Right cardiac atrium (tissue), 5 donors: ENCODE data around the gene ICA1L. TPM values are rescaled to one million over a fixed set of nuclear protein-coding genes. Genes with fewer than 3 reads are reported as not detected.
"Not testable (repeated sequence)": the region's sequence is repeated elsewhere in the genome, so short reads cannot be mapped to it uniquely, and the experiment has no call there.

ENCODE experiments used
- ATAC-seq, 2 donors: fragments of 200-7000 bp; cut with Tn5 transposase; one replicate each; pipeline versions ENCODE4 v1.8.0 to v1.9.1; 2020; ENCODE audit warnings: moderate library complexity in 2 of 2, mild to moderate bottlenecking in 1 of 2
- DNase-seq, 3 donors: peaks; one replicate each; pipeline ENCODE4 v3.0.0-alpha.2; 2020
- H3K27ac ChIP-seq: one replicate; pipeline ENCODE4 v1.5.1; 2013; ENCODE audit warnings: mild to moderate bottlenecking, low read length, control low read depth, moderate library complexity
- H3K27me3 ChIP-seq: one replicate; pipeline ENCODE4 v1.6.1; 2013; ENCODE audit not compliant: control insufficient read depth, insufficient read depth
- H3K4me1 ChIP-seq: one replicate; pipeline ENCODE4 v1.6.1; 2013; ENCODE audit warnings: low read length; ENCODE audit not compliant: control insufficient read depth, insufficient read depth
- H3K4me3 ChIP-seq: one replicate; pipeline ENCODE4 v1.5.1; 2013; ENCODE audit warnings: low read length, control low read depth
- H3K9me3 ChIP-seq: one replicate; pipeline ENCODE4 v1.6.1; 2013; ENCODE audit warnings: low read length; ENCODE audit not compliant: control insufficient read depth
- WGBS: extraction: QIAGEN DNeasy Blood & Tissue Kit; methylation state at CpG from one replicate; pipeline ENCODE4 v1.1.7; 2013; 5-methylcytosine and 5-hydroxymethylcytosine counted together
- intact Hi-C, 4 donors: fragments of 100-400 bp; cut with DNase I; formaldehyde crosslinking; loops; one replicate each; pipeline versions ENCODE4 v1.11.0 to v1.14.0; 2022 to 2023
- polyA plus RNA-seq: library from polyadenylated mRNA; stranded (reverse); fragments of 200-250 nt; gene quantifications from one replicate; pipeline ENCODE4 v1.2.3, GENCODE V29; 2013
- total RNA-seq, 4 donors: library from RNA; stranded (reverse); fragmentation: NEBNext Ultra II Directional; extraction: Animal tissue kit (Norgen Biotek cat#: 25700); gene quantifications; one replicate each; pipeline ENCODE4 v1.2.1, GENCODE V29; 2021
- donor health status: healthy with polysubstance abuse.
- donor health status: DM: no; HTN: yes; CAD: no.
- donor health status: DM: no; HTN: no; CAD: no.
- donor health status: DM: no; HTN: yes; CAD: no; lungs with severe emphysema.
- donor health status: DM: yes; HTN: yes; CAD: no.

The ICA1L gene
- total and polyA plus RNA-seq, 5 donors = 5.1 to 17.7 (median 12.6) TPM

DNA sequence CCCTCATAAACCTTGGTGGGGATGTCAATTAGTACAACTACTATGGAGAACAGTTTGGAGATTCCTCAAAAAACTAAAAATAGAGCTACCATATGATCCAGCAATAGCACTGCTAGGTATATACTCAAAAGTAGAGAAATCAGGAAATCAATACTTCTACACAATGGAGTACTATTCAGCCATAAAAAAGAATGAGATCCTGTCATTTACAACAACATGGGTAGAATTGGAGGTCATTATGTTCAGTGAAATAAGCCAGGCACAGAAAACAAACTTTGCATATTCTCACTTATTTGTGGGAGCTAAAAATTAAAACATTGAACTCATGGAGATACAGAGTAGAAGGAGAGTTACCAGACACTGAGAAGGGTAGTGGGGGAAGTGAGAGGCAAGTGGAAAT, 33.9 kb upstream of the ICA1L start:
- intact Hi-C loops, H3K9me3 ChIP-seq, ATAC-seq, H3K27ac ChIP-seq, H3K27me3 ChIP-seq, H3K4me1 ChIP-seq, H3K4me3 ChIP-seq, DNase-seq: not testable (repeated sequence)

DNA sequence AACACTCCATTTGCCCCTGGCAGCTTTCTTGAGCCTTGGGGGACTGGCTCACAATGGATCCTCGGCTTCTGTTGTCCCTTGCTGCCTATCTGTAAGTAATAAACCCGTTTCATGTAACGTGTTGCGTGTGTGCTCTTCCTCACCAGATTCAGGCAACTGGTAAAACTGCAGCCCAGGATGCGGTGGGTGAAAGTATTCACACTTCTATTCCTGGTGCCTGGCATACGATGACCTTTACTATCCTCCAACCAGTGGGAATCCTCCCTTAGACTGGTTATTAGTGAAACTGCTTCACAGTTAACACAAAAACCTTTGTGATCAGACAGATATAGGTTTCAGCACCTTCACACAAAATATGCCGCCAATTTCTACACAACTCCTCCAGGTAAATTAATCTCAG, 13.6 kb upstream of the ICA1L start:
- H3K4me3 ChIP-seq = no peak overlapping the region
- ATAC-seq (peak; percentile 73), DNase-seq (no peak)
- H3K27ac ChIP-seq = peak overlapping the region; percentile 43
- WGBS = 69% methylated on average over 7 of the region's 7 CpGs
- intact Hi-C loops = no loop called here
- H3K4me1 ChIP-seq = peaks cover 3% of the 10 kb centered on the region
- no peaks in the 10 kb centered on the region for H3K27me3 ChIP-seq
- H3K9me3 ChIP-seq = no peaks in the 10 kb centered on the region

DNA sequence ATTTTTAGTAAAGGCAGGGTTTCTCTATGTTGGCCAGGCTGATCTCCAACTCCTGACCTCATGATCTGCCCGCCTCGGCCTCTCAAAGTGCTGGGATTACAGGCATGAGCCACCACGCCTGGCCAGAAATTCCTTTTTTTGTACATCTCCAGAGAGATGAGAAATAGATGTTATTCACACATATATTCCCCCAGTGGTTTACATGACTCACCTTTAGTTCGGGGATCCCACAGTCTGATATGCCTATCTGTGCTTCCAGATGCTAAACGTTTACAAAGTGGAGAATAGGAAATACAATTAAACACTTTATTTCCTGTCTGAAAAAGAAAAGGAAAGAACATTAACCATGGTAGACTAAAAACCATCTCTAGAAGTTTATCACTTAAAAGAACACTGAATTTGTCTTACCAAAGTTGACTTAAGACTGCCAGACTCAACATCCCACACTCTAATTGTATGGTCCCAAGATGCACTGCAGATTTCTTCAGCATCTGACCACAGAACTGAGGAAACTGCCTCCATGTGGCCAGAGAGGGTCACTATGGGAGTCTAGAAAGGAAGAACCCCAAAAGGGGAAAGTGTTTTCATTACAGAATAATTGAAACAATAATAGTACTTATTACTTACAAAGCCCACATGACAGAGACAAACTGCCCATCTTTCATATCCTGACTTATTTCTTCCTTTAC, 12.6 kb upstream of the ICA1L start:
- Histone ChIP-seq H3K9me3 (no peaks in the 10 kb centered on the region), H3K4me1 (peaks cover 3% of the 10 kb centered on the region), H3K4me3 (no peak overlapping the region), H3K27me3 (no peaks in the 10 kb centered on the region), H3K27ac (no peak overlapping the region)
- DNase-seq (no peak), ATAC-seq (no peak)
- intact Hi-C loops = no loop called here
- WGBS = 72% methylated on average over 5 of the region's 5 CpGs

DNA sequence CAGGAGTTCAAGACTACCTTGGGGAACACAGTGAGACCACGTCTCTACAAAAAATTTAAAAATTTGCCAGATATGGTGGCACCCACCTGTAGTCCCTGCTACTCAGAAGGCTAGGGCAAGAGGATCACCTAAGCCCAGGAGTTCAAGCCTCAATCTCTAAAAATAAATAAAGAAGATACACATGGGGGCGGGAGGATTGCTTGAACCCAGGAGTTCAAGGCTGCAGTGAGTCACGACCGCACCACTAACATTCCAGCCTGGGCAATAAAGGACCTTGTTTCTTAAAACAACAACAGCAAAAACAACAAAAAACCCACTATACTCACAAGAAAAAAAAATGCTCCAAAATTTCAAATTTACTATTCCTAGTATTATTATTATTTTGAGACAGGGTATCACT, 10.0 kb upstream of the ICA1L start:
- WGBS = 90% methylated on average over 4 of the region's 4 CpGs
- peaks cover 3% of the 10 kb centered on the region for H3K4me1 ChIP-seq
- DNase-seq (no peak), ATAC-seq (no peak)
- H3K27me3 ChIP-seq = no peaks in the 10 kb centered on the region
- no peak overlapping the region for H3K27ac ChIP-seq
- no peak overlapping the region for H3K4me3 ChIP-seq
- intact Hi-C loops = no loop called here
- H3K9me3 ChIP-seq = no peaks in the 10 kb centered on the region

DNA sequence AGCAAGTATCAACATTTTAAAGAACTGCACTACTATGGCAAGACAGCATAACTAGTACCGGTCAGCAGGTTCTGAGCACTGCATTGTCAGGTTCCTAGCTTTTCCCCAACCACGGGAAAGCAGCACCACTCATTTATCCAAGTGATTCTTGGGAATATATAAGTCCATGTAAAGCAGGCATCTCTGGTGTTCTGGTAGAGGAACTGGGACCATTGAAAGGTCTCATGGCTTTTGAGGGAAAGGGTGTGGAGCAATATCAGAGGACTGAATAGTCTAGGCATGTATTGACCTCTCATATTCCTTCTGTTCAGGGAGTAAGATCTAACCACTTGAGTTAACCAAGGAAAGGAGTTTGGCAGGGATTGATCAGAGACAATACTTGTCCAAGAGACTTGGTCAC, 6.1 kb upstream of the ICA1L start:
- Histone ChIP-seq H3K4me1 (no peaks in the 10 kb centered on the region), H3K4me3 (no peak overlapping the region), H3K27me3 (no peaks in the 10 kb centered on the region), H3K27ac (no peak overlapping the region), H3K9me3 (no peaks in the 10 kb centered on the region)
- 98% methylated on average over 2 of the region's 2 CpGs for WGBS
- DNase-seq (no peak), ATAC-seq (no peak)
- intact Hi-C loops = no loop called here

DNA sequence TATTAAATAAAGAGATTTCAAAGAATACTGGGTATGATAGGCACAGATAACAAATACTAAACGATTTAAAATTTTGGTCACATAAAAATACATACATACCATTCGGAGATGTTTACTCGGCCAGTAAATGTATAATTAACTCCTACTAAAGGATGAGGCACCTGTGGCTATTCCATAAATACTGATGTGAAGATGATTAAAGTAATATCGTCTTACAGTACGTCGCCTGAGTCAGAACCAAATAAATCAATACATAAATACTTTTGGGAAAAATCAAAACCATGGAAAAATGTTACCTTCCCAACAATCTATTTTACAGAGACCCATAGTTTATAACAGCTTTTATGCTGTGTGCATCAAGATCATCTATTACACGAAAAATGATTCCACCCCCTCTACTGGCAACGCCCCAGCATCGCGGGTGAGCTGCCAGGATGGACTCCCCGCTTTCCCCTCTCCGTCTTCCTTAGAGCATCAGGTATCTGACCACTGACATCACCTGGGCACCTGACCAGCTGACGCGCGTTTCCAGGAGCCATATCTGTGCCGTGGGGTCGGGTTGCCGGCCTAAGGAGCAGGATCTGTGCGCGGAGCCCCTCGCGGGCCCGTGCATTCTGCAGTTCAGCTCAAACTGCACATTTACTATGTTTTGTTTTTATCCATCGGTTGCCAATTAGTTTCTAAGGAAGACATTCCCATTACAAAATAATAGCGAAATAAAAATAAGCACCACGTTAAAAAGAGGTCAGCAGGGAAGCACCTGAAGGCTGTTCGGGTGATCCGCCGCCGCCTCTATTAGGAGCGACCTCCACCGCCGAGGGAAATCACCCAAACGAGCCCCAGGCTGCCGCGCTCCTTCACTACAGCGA, 901 bp downstream of the ICA1L start:
- Histone ChIP-seq H3K27me3 (no peaks in the 10 kb centered on the region), H3K9me3 (no peaks in the 10 kb centered on the region), H3K4me1 (no peaks in the 10 kb centered on the region), H3K4me3 (peak overlapping the region; percentile 56), H3K27ac (peak overlapping the region; percentile 48)
- intact Hi-C loops = no loop called here
- peak; percentile 90 to 91 for ATAC-seq
- peak; percentile 60 to 82 (median 81) for DNase-seq
- WGBS = 4% methylated on average over 37 of the region's 37 CpGs

DNA sequence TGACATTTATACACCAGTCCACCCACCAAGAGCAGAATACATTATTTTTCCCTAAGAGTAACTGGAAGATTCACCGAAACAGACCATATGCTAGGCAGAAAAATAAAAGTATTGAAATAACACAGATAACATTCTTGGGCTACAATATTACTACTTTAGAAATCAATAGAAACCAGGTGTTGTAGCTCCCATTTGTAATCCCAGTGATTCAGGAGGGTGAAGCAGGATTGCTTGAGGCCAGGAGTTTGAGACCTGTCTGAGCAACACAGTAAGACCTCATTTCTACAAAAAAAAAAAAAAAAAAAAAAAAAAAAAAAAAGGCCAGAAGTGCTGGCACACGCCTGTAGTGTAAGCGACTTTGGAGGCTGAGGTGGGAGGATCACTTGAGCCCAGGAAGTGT, 9.6 kb downstream of the ICA1L start:
- no peaks in the 10 kb centered on the region for H3K9me3 ChIP-seq
- intact Hi-C loops = no loop called here
- H3K27me3 ChIP-seq = no peaks in the 10 kb centered on the region
- ATAC-seq (no peak), DNase-seq (no peak)
- no peak overlapping the region for H3K27ac ChIP-seq
- no peak overlapping the region for H3K4me3 ChIP-seq
- WGBS = 95% methylated on average over 3 of the region's 3 CpGs
- H3K4me1 ChIP-seq = no peaks in the 10 kb centered on the region

DNA sequence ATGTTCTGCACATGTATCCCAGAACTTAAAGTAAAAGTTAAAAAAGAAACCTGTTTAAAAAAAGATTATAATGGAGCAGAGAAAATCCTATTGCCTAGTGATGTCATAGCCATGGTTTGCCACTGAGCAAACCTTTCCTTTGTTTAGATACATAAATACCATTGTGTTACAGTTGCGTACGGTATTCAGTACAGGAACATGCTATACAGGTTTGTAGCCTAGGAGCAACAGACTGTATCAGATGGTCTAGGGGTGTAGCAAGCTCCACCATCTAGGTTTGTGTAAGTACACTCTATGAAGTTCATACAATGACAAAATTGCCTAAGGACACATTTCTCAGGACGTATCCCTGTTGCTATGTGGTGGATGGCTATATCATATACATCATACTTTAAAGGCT, 13.0 kb downstream of the ICA1L start:
- H3K4me1 ChIP-seq = no peaks in the 10 kb centered on the region
- ATAC-seq = no peak
- DNase-seq = no peak
- no peak overlapping the region for H3K27ac ChIP-seq
- H3K27me3 ChIP-seq = no peaks in the 10 kb centered on the region
- intact Hi-C loops = no loop called here
- 98% methylated on average over 3 of the region's 3 CpGs for WGBS
- H3K9me3 ChIP-seq = no peaks in the 10 kb centered on the region
- no peak overlapping the region for H3K4me3 ChIP-seq

DNA sequence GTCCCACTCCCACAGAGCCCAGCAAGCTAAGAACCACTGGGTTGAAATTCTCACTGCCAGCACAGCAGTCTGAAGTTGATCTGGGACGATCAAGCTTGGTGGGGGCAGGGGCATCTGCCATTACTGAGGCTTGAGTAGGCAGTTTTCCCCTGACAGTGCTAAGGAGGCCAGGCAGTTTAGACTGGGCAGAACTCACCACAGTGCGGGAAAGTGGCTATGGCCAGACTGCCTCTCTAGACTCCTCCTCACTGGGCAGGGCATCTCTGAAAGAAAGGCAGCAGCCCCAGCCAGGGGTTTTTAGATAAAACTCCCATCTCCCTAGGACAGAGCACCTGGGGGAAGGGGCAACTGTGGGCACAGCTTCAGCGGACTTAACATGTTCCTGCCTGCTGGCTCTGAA, 22.2 kb downstream of the ICA1L start:
- intact Hi-C loops, ATAC-seq, H3K27me3 ChIP-seq, H3K4me3 ChIP-seq, H3K4me1 ChIP-seq, H3K9me3 ChIP-seq, H3K27ac ChIP-seq: not testable (repeated sequence)
- peak in 1 of 3 donors; percentile 1 for DNase-seq
- WGBS = 77% methylated on average over 3 of the region's 3 CpGs

DNA sequence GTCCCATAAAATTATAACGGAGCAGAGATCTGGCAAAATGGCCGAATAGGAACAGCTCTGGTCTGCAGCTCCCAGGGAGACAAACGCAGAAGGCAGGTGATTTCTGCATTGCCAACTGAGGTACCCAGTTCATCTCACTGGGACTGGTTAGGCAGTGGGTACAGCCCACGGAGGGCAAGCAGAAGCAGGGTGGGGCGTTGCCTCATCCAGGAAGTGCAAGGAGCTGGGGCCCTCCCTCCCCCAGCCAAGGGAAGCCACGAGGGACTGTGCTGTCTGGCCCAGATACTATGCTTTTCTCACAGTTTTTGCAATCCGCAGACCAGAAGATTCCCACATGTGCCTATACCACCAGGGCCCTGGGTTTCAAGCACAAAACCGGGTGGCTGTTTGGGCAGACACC, 22.8 kb downstream of the ICA1L start:
- intact Hi-C loops = no loop called here
- Histone ChIP-seq H3K9me3 (no peaks in the 10 kb centered on the region), H3K27me3 (no peaks in the 10 kb centered on the region), H3K4me1 (no peaks in the 10 kb centered on the region), H3K27ac (no peak overlapping the region), H3K4me3 (no peak overlapping the region)
- WGBS = 65% methylated on average over 8 of the region's 8 CpGs
- DNase-seq (peak; percentile 43 to 76 (median 71)), ATAC-seq (no peak)

DNA sequence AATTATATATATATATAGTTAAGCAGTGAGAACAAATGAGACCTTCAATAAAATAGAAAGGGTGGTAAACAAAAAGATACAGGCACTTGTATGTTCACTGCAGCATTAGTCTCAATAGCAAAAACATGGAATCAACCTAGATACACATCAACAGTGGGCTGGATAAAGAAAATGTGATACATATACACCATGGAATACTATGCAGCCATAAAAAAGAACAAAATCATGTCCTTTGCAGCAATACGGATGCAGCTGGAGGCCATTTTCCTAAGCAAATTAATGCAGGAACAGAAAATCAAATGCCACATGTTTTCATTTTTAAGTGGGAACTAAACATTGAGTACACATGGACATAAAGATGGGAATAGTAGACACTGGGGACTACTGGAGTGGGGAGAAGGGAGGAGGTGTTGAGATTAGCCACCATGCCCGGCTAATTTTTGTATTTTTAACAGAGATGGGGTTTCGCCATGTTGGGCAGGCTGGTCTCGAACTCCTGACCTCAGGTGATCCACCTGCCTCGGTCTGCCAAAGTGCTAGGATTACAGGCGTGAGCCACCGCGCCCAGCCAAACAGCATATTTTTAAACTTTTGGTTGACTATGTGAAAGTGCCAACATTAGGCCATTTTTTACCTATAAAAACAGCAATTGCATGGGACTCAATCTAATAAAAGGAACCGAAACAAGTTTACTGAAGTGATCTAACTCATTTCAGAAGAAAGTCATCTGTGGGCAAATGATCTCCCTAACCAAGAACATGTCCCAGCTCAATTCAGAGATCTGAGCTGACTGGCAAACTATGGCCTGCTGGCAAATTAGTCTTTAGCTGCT, 23.7 kb downstream of the ICA1L start:
- intact Hi-C loops = no loop called here
- WGBS = 94% methylated on average over 9 of the region's 9 CpGs
- H3K4me3 ChIP-seq = no peak overlapping the region

More for the DNA sequence above, 23.7 kb downstream of the ICA1L start:
- H3K27ac ChIP-seq = no peak overlapping the region
- no peaks in the 10 kb centered on the region for H3K4me1 ChIP-seq
- H3K27me3 ChIP-seq = no peaks in the 10 kb centered on the region
- no peaks in the 10 kb centered on the region for H3K9me3 ChIP-seq
- DNase-seq = peak in 1 of 3 donors; percentile 6
- no peak for ATAC-seq
